Caco-2 (cell line): ENCODE results near the gene FTCDNL1. TPM values are rescaled to one million over a fixed set of nuclear protein-coding genes. Genes with fewer than 3 reads are reported as not detected.

Source experiments
- BruUV-seq: library from RNA; stranded (reverse); fragments of 400-500 nt; replicated peaks from 2 replicates; lab custom pipeline; 2021; lab: Mats Ljungman, UMichigan
- CTCF ChIA-PET: fragments of 300-600 bp; sonication (Branson Sonifier 250); formaldehyde crosslinking; loops from one replicate; lab custom pipeline; 2022; ENCODE audit warnings: antibody characterized with exemption; lab: Charles Lee
- POLR2A ChIA-PET: fragments of 300-600 bp; sonication (Branson Sonifier 250); formaldehyde crosslinking; loops from one replicate; lab custom pipeline; 2022; ENCODE audit warnings: antibody characterized with exemption; lab: Charles Lee
- DNase-seq, 2 experiments: peaks; one replicate each; pipeline versions ENCODE4 v3.0.0 to v3.0.0-alpha.2; 2020 to 2022
- H3K27me3 ChIP-seq: replicated peaks from 2 replicates; pipeline ENCODE4 v1.6.0; 2011; ENCODE audit warnings: low read length; ENCODE audit not compliant: control insufficient read depth, insufficient read depth
- H3K36me3 ChIP-seq: 2 replicates; pipeline ENCODE4 v1.5.1; 2011; ENCODE audit warnings: low read length; ENCODE audit not compliant: control insufficient read depth, insufficient read depth
- H3K4me1 ChIP-seq: fragments of 250-450 bp; sonication (Bioruptor Pico); 2 replicates; pipeline ENCODE4 v1.5.1; 2020; ENCODE audit warnings: mild to moderate bottlenecking
- H3K4me3 ChIP-seq: 2 replicates; pipeline ENCODE4 v1.5.1; 2011; ENCODE audit warnings: low read depth, mild to moderate bottlenecking, control low read depth, low read length
- H3K9me3 ChIP-seq: fragments of 250-450 bp; sonication (Bioruptor Pico); 2 replicates; pipeline ENCODE4 v1.5.1; 2020; ENCODE audit warnings: mild to moderate bottlenecking, moderate library complexity
- H3K27ac Mint-ChIP-seq: one replicate; pipeline ENCODE4 v1.8.0; 2022; ENCODE audit warnings: mixed read lengths; ENCODE audit not compliant: unreplicated experiment
- H3K27me3 Mint-ChIP-seq: one replicate; pipeline ENCODE4 v1.8.0; 2022; ENCODE audit warnings: mixed read lengths; ENCODE audit not compliant: insufficient read depth, unreplicated experiment
- H3K36me3 Mint-ChIP-seq: one replicate; pipeline ENCODE4 v1.8.0; 2022; ENCODE audit warnings: mild to moderate bottlenecking, mixed read lengths; ENCODE audit not compliant: insufficient read depth, unreplicated experiment
- H3K4me1 Mint-ChIP-seq: one replicate; pipeline ENCODE4 v1.8.0; 2022; ENCODE audit warnings: low read depth, mixed read lengths; ENCODE audit not compliant: unreplicated experiment
- H3K4me3 Mint-ChIP-seq: one replicate; pipeline ENCODE4 v1.8.0; 2022; ENCODE audit warnings: mild to moderate bottlenecking, moderate library complexity, mixed read lengths; ENCODE audit not compliant: unreplicated experiment
- H3K9me3 Mint-ChIP-seq: one replicate; pipeline ENCODE4 v1.8.0; 2022; ENCODE audit warnings: mixed read lengths; ENCODE audit not compliant: unreplicated experiment
- CTCF ChIP-seq, 2 experiments: fragments of 200-600 bp in 1 of 2; IDR thresholded peaks; 1 replicate in 1 of 2; 2 replicates in 1 of 2; pipeline versions ENCODE4 v1.5.1 to v1.8.0; 2011 to 2022; ENCODE audit warnings: antibody characterized with exemption in 1 of 2, control low read depth in 1 of 2, inconsistent platforms in 1 of 2, low read depth in 1 of 2, low read length in 1 of 2, mild to moderate bottlenecking in 1 of 2, moderate library complexity in 1 of 2; ENCODE audit not compliant: insufficient read depth in 1 of 2, severe bottlenecking in 1 of 2, unreplicated experiment in 1 of 2
- intact Hi-C: fragments of 100-400 bp; cut with micrococcal nuclease; formaldehyde crosslinking; loops from one replicate; pipeline ENCODE4 v1.10.0; 2022; ENCODE audit not compliant: unreplicated experiment
- total RNA-seq: library from RNA; stranded (reverse); gene quantifications from 2 replicates; pipeline ENCODE4 v1.2.3, GENCODE V29; 2022

FTCDNL1 gene
- total RNA-seq, 1 experiment from 2014 or later = 0.68 TPM

GRCh38 chr2:199883474-199884212, 32.7 kb upstream of the FTCDNL1 start:
- no peak overlapping the region for H3K27ac Mint-ChIP-seq
- no TSS peak for BruUV-seq

GRCh38 chr2:199882667-199883066, 31.7 kb upstream of the FTCDNL1 start:
- H3K4me1 ChIP-seq = no peaks in the 10 kb centered on the region
- no peak overlapping the region for H3K4me3 ChIP-seq
- no peaks in the 10 kb centered on the region; the same call in 1 of the 2 replicates for H3K27me3 ChIP-seq
- intact Hi-C loops = no loop called here
- H3K36me3 Mint-ChIP-seq = no peaks in the 10 kb centered on the region
- H3K27ac Mint-ChIP-seq = no peak overlapping the region
- no peaks in the 10 kb centered on the region for H3K27me3 Mint-ChIP-seq
- POLR2A ChIA-PET = no interaction called here
- BruUV-seq = no TSS peak
- TF ChIP-seq CTCF (IDR thresholded peaks at IDR 0.05; ENCODE audit: insufficient read depth in 1 of 2, low read depth in 1 of 2, low read length in 1 of 2, severe bottlenecking in 1 of 2, unreplicated experiment in 1 of 2) = no peak
- DNase-seq = no peak
- no peaks in the 10 kb centered on the region for H3K4me1 Mint-ChIP-seq
- no peaks in the 10 kb centered on the region for H3K36me3 ChIP-seq
- H3K9me3 Mint-ChIP-seq = peaks cover 10% of the 10 kb centered on the region
- H3K9me3 ChIP-seq = no peaks in the 10 kb centered on the region
- CTCF ChIA-PET = interaction anchor here (1.1 kb wide), 1 partner anchor 142 kb away, joined by 3 read pairs; no protein-coding TSS in a partner anchor
- no peak overlapping the region for H3K4me3 Mint-ChIP-seq

More at GRCh38 chr2:199883474-199884212, 32.7 kb upstream of the FTCDNL1 start:
- no peak overlapping the region for H3K4me3 ChIP-seq
- no peaks in the 10 kb centered on the region; the same call in 1 of the 2 replicates for H3K27me3 ChIP-seq
- POLR2A ChIA-PET = no interaction called here
- Mint-ChIP-seq H3K4me1 (no peaks in the 10 kb centered on the region), H3K4me3 (no peak overlapping the region), H3K27me3 (peaks cover 2% of the 10 kb centered on the region), H3K9me3 (peaks cover 10% of the 10 kb centered on the region), H3K36me3 (no peaks in the 10 kb centered on the region)
- DNase-seq = no peak
- no peaks in the 10 kb centered on the region for H3K4me1 ChIP-seq
- CTCF ChIA-PET = no interaction called here
- intact Hi-C loops = no loop called here
- no peak for TF ChIP-seq CTCF (IDR thresholded peaks at IDR 0.05; ENCODE audit: insufficient read depth in 1 of 2, low read depth in 1 of 2, low read length in 1 of 2, severe bottlenecking in 1 of 2, unreplicated experiment in 1 of 2)
- no peaks in the 10 kb centered on the region for H3K9me3 ChIP-seq
- H3K36me3 ChIP-seq = no peaks in the 10 kb centered on the region

GRCh38 chr2:199875400-199875799, 24.4 kb upstream of the FTCDNL1 start:
- intact Hi-C loops = no loop called here
- Mint-ChIP-seq H3K4me1 (no peaks in the 10 kb centered on the region), H3K27me3 (peaks cover 5% of the 10 kb centered on the region), H3K9me3 (peaks cover 48% of the 10 kb centered on the region), H3K4me3 (no peak overlapping the region), H3K27ac (no peak overlapping the region), H3K36me3 (no peaks in the 10 kb centered on the region)
- no peak for TF ChIP-seq CTCF (IDR thresholded peaks at IDR 0.05; ENCODE audit: insufficient read depth in 1 of 2, low read depth in 1 of 2, low read length in 1 of 2, severe bottlenecking in 1 of 2, unreplicated experiment in 1 of 2)
- ChIA-PET POLR2A (no interaction called here), CTCF (no interaction called here)
- peaks cover 21% of the 10 kb centered on the region for H3K9me3 ChIP-seq
- H3K27me3 ChIP-seq = no peaks in the 10 kb centered on the region
- BruUV-seq = no TSS peak
- no peaks in the 10 kb centered on the region for H3K36me3 ChIP-seq
- H3K4me3 ChIP-seq = no peak overlapping the region
- no peaks in the 10 kb centered on the region for H3K4me1 ChIP-seq
- DNase-seq = no peak
